H1 (cell line): ENCODE data around the gene BTNL8. TPM values are rescaled to one million over a fixed set of nuclear protein-coding genes. Genes with fewer than 3 reads are reported as not detected.

Source experiments
- CTCF ChIA-PET: fragments of 300-600 bp; sonication (Branson Sonifier 250); formaldehyde crosslinking; loops from one replicate; lab custom pipeline; 2021; ENCODE audit not compliant: partially characterized antibody; lab: Charles Lee
- POLR2A ChIA-PET: fragments of 300-600 bp; sonication (Branson Sonifier 250); formaldehyde crosslinking; loops from one replicate; lab custom pipeline; 2021; ENCODE audit warnings: inconsistent platforms; ENCODE audit not compliant: partially characterized antibody; lab: Charles Lee
- DNase-seq, 2 experiments: peaks; one replicate each; pipeline versions ENCODE4 v3.0.0 to v3.0.0-alpha.2; 2010 to 2022; ENCODE audit warnings: low spot score in 2 of 2, low read depth in 1 of 2, mixed read lengths in 1 of 2
- FAIRE-seq: peaks from 2 replicates; lab custom pipeline; 2011; peaks lifted over from hg19 to GRCh38; lab: Jason Lieb, UNC
- H2AFZ ChIP-seq: 2 replicates; pipeline ENCODE4 v1.8.1; 2012; ENCODE audit warnings: low read length, inconsistent platforms
- H2AK5ac ChIP-seq: 2 replicates; pipeline ENCODE4 v1.6.1; 2013; ENCODE audit warnings: low read depth, low read length
- H2BK120ac ChIP-seq: replicated peaks from 2 replicates; pipeline ENCODE3; 2013; ENCODE audit warnings: low read depth, low read length, inconsistent platforms
- H2BK12ac ChIP-seq: 2 replicates; pipeline ENCODE4 v1.6.1; 2013; ENCODE audit warnings: low read depth, low read length
- H2BK15ac ChIP-seq: 2 replicates; pipeline ENCODE4 v1.6.1; 2013; ENCODE audit warnings: low read length
- H2BK20ac ChIP-seq: 2 replicates; pipeline ENCODE4 v1.6.1; 2013; ENCODE audit warnings: low read length
- H2BK5ac ChIP-seq: 2 replicates; pipeline ENCODE4 v1.6.1; 2013; ENCODE audit warnings: low read depth, low read length
- H3K14ac ChIP-seq: 2 replicates; pipeline ENCODE4 v1.6.1; 2013; ENCODE audit warnings: inconsistent platforms; ENCODE audit not compliant: insufficient read length
- H3K18ac ChIP-seq: 2 replicates; pipeline ENCODE4 v1.6.1; 2013; ENCODE audit warnings: low read length; ENCODE audit errors: extremely low read depth
- H3K23ac ChIP-seq: 2 replicates; pipeline ENCODE4 v1.6.1; 2013; ENCODE audit warnings: inconsistent platforms; ENCODE audit not compliant: insufficient read length
- H3K23me2 ChIP-seq: 2 replicates; pipeline ENCODE4 v1.6.1; 2013; ENCODE audit warnings: low read depth, low read length
- H3K27ac ChIP-seq: 2 replicates; pipeline ENCODE4 v1.6.1; 2011; ENCODE audit warnings: low read depth, low read length, inconsistent platforms
- H3K27me3 ChIP-seq, 4 experiments: replicated peaks in 1 of 4; 1 replicate in 1 of 4; 2 replicates in 3 of 4; pipeline versions ENCODE4 v1.6.1 to v1.8.1; 2011 to 2013; ENCODE audit warnings: low read length in 3 of 4, mild to moderate bottlenecking in 3 of 4, inconsistent platforms in 2 of 4, mixed read lengths in 2 of 4, moderate library complexity in 1 of 4; ENCODE audit not compliant: control insufficient read depth in 3 of 4, insufficient read depth in 3 of 4; ENCODE audit errors: extremely low read depth in 1 of 4
- H3K36me3 ChIP-seq, 4 experiments: 2 replicates each; pipeline versions ENCODE4 v1.6.1 to v1.8.1; 2011 to 2013; ENCODE audit warnings: mild to moderate bottlenecking in 4 of 4, low read length in 3 of 4, moderate library complexity in 2 of 4, control low read depth in 1 of 4, inconsistent platforms in 1 of 4; ENCODE audit not compliant: insufficient read depth in 4 of 4, control insufficient read depth in 2 of 4
- H3K4ac ChIP-seq: replicated peaks from 2 replicates; pipeline ENCODE3; 2013; ENCODE audit warnings: low read length, low read depth, mixed read lengths, inconsistent platforms; ENCODE audit not compliant: insufficient read length
- H3K4me1 ChIP-seq, 4 experiments: replicated peaks in 1 of 4; 1 replicate in 1 of 4; 2 replicates in 3 of 4; pipeline versions ENCODE4 v1.6.1 to v1.8.1; 2011 to 2013; ENCODE audit warnings: low read length in 3 of 4, inconsistent platforms in 2 of 4, mixed read lengths in 1 of 4; ENCODE audit not compliant: insufficient read depth in 4 of 4, control insufficient read depth in 3 of 4
- H3K4me2 ChIP-seq, 2 experiments: 2 replicates each; pipeline versions ENCODE4 v1.6.1 to v1.8.1; 2011 to 2013; ENCODE audit warnings: low read depth in 2 of 2, low read length in 2 of 2, control low read depth in 1 of 2, inconsistent platforms in 1 of 2, mild to moderate bottlenecking in 1 of 2; ENCODE audit not compliant: insufficient read depth in 1 of 2
- H3K4me3 ChIP-seq, 4 experiments: fragments of 200-600, 300-600 bp in 1 of 4; sonication (generic), shearing (Covaris generic), sonication (Bioruptor Twin) in 1 of 4; 2 replicates each; pipeline versions ENCODE4 v1.5.1 to v1.8.1; 2011 to 2016; ENCODE audit warnings: low read length in 4 of 4, low read depth in 3 of 4, control low read depth in 2 of 4, inconsistent platforms in 2 of 4, mild to moderate bottlenecking in 2 of 4, mixed read lengths in 1 of 4, moderate library complexity in 1 of 4; ENCODE audit not compliant: insufficient read depth in 2 of 4; ENCODE audit errors: extremely low read depth in 1 of 4
- H3K56ac ChIP-seq: replicated peaks from 2 replicates; pipeline ENCODE3; 2013; ENCODE audit warnings: low read depth, mild to moderate bottlenecking, mixed read lengths, low read length, inconsistent platforms; ENCODE audit not compliant: insufficient read length
- H3K79me1 ChIP-seq: 2 replicates; pipeline ENCODE4 v1.6.1; 2013; ENCODE audit warnings: low read depth, low read length, control low read depth
- H3K79me2 ChIP-seq, 2 experiments: 2 replicates each; pipeline versions ENCODE4 v1.6.1 to v1.8.1; 2012 to 2013; ENCODE audit warnings: low read length in 2 of 2, mild to moderate bottlenecking in 2 of 2, inconsistent platforms in 1 of 2; ENCODE audit not compliant: insufficient read depth in 2 of 2, control insufficient read depth in 1 of 2
- H3K9ac ChIP-seq, 4 experiments: replicated peaks in 1 of 4; 1 replicate in 1 of 4; 2 replicates in 3 of 4; pipeline versions ENCODE4 v1.6.1 to v1.8.1; 2011 to 2013; ENCODE audit warnings: low read depth in 3 of 4, low read length in 3 of 4, control low read depth in 2 of 4, mild to moderate bottlenecking in 2 of 4, moderate library complexity in 2 of 4, inconsistent platforms in 1 of 4; ENCODE audit errors: extremely low read depth in 1 of 4
- H3K9me3 ChIP-seq, 2 experiments: 2 replicates each; pipeline versions ENCODE4 v1.6.1 to v1.8.1; 2012 to 2013; ENCODE audit warnings: mild to moderate bottlenecking in 2 of 2, moderate library complexity in 2 of 2, control low read depth in 1 of 2, inconsistent platforms in 1 of 2, low read depth in 1 of 2, low read length in 1 of 2, mixed read lengths in 1 of 2; ENCODE audit not compliant: insufficient read depth in 2 of 2
- H4K20me1 ChIP-seq, 2 experiments: replicated peaks in 1 of 2; 2 replicates each; pipeline versions ENCODE3 to v1.8.1; 2011 to 2013; ENCODE audit warnings: inconsistent platforms in 2 of 2, low read length in 2 of 2, mild to moderate bottlenecking in 1 of 2; ENCODE audit not compliant: insufficient read depth in 2 of 2, control insufficient read depth in 1 of 2
- H4K5ac ChIP-seq: 2 replicates; pipeline ENCODE4 v1.6.1; 2013; ENCODE audit warnings: low read length, low read depth, mixed read lengths, inconsistent platforms; ENCODE audit not compliant: insufficient read length
- H4K8ac ChIP-seq: 2 replicates; pipeline ENCODE4 v1.8.0; 2013; ENCODE audit warnings: mild to moderate bottlenecking, moderate library complexity, low read length, inconsistent platforms; ENCODE audit not compliant: insufficient read depth; ENCODE audit errors: extremely low read depth
- H4K91ac ChIP-seq: replicated peaks from 2 replicates; pipeline ENCODE3; 2013; ENCODE audit warnings: low read length, mixed read lengths, inconsistent platforms; ENCODE audit not compliant: insufficient read length
- CTCF ChIP-seq, 3 experiments: IDR thresholded peaks; 1 replicate in 2 of 3; 2 replicates in 1 of 3; pipeline versions ENCODE4 v1.5.1 to v1.6.1; 2011; ENCODE audit warnings: low read length in 3 of 3, mild to moderate bottlenecking in 3 of 3, inconsistent platforms in 2 of 3, low read depth in 1 of 3, moderate library complexity in 1 of 3; ENCODE audit not compliant: insufficient read depth in 1 of 3; ENCODE audit errors: control extremely low read depth in 1 of 3
- GTF2F1 ChIP-seq: IDR thresholded peaks from 2 replicates; pipeline ENCODE4 v1.6.1; 2012; ENCODE audit warnings: low read depth, low read length, improper control_type of control experiment, borderline replicate concordance
- RAD21 ChIP-seq, 2 experiments: IDR thresholded peaks in 1 of 2; conservative IDR thresholded peaks in 1 of 2; 2 replicates each; pipeline ENCODE4 v1.6.1; 2011; ENCODE audit warnings: low read depth in 2 of 2, low read length in 2 of 2, improper control_type of control experiment in 1 of 2, inconsistent platforms in 1 of 2, mild to moderate bottlenecking in 1 of 2, moderate library complexity in 1 of 2
- WGBS, 2 experiments: shearing (Covaris generic) in 1 of 2; methylation state at CpG; one replicate each; pipeline versions ENCODE4 v1.1.6 to v1.1.7; 2013 to 2015; ENCODE audit warnings: low lambda C conversion rate in 2 of 2, mixed read lengths in 2 of 2, inconsistent platforms in 1 of 2, low coverage in 1 of 2, missing lambda C conversion rate in 1 of 2; ENCODE audit not compliant: insufficient replicate concordance in 2 of 2, insufficient coverage in 1 of 2, insufficient read length in 1 of 2; ENCODE audit errors: extremely low coverage in 1 of 2, missing lambda C conversion rate in 1 of 2; 5-methylcytosine and 5-hydroxymethylcytosine counted together
- polyA plus RNA-seq, 7 experiments: library from polyadenylated mRNA; depleted of rRNA in 3 of 7; stranded (reverse) in 5 of 7; unstranded in 2 of 7; fragments of >200 nt in 5 of 7; fragments of 200-250 nt in 2 of 7; gene quantifications; 1 replicate in 5 of 7; 2 replicates in 1 of 7; 4 replicates in 1 of 7; pipeline versions ENCODE4 v1.2.1 to v1.2.3, GENCODE V29; 2011 to 2013; ENCODE audit warnings: missing spikeins in 2 of 7, mixed read lengths in 2 of 7
- total RNA-seq: library from RNA; stranded (reverse); fragmentation: NEBNext Ultra II Directional; extraction: Animal tissue kit (Norgen Biotek cat#: 25700); gene quantifications from 2 replicates; pipeline ENCODE4 v1.2.1, GENCODE V29; 2021

The BTNL8 gene
- total and polyA plus RNA-seq, 2 of the 8 experiments (the other 6 are each of a cell fraction or from before 2014, with no cell fraction given), result 0.32 to 0.48 TPM

GRCh38 chr5:180868960-180869359 is 30.0 kb upstream of the BTNL8 start:
- no peak overlapping the region for H3K27ac ChIP-seq
- no peak overlapping the region for H2AFZ ChIP-seq
- ChIA-PET POLR2A (no interaction called here), CTCF (interaction anchor here (0.5 to 3.6 kb wide), 29 partner anchors 8 to 320 kb away, joined by 3 to 14 read pairs (median 3); partner anchors contain the start of genes BTNL9 and ZFP62)
- no peak overlapping the region for H2BK15ac ChIP-seq
- H4K20me1 ChIP-seq, result no peaks in the 10 kb centered on the region
- H4K5ac ChIP-seq, result no peak overlapping the region
- peak in 1 of 2 experiments; percentile 93 for DNase-seq
- H3K9ac ChIP-seq, result no peak overlapping the region
- H3K4me2 ChIP-seq, result no peak overlapping the region
- H3K79me1 ChIP-seq, result no peaks in the 10 kb centered on the region
- H3K27me3 ChIP-seq, result no peaks in the 10 kb centered on the region
- no peak overlapping the region for H3K56ac ChIP-seq
- no peak overlapping the region for H3K4ac ChIP-seq
- H3K4me3 ChIP-seq, result no peak overlapping the region
- TF ChIP-seq CTCF (IDR thresholded peaks at IDR 0.05; ENCODE audit: control extremely low read depth in 1 of 3, insufficient read depth in 1 of 3, low read depth in 1 of 3, low read length in 3 of 3), result peak; percentile 59 to 89 (median 86)
- TF ChIP-seq GTF2F1, result no peak
- peak; percentile 93 for TF ChIP-seq RAD21 (IDR thresholded peaks at IDR 0.05 in 1 of 2, conservative IDR thresholded peaks at IDR 0.05 in 1 of 2; ENCODE audit: low read depth in 2 of 2, low read length in 2 of 2)
- FAIRE-seq, result peak; percentile 13
- H3K14ac ChIP-seq, result no peak overlapping the region
- H3K79me2 ChIP-seq, result no peaks in the 10 kb centered on the region
- H4K8ac ChIP-seq, result no peak overlapping the region
- no peaks in the 10 kb centered on the region for H3K9me3 ChIP-seq
- H3K18ac ChIP-seq, result no peak overlapping the region
- no peak overlapping the region for H2AK5ac ChIP-seq
- H2BK5ac ChIP-seq, result no peak overlapping the region
- H3K23ac ChIP-seq, result no peak overlapping the region
- no peak overlapping the region for H2BK12ac ChIP-seq
- H4K91ac ChIP-seq, result no peak overlapping the region
- H2BK120ac ChIP-seq, result no peak overlapping the region
- no peaks in the 10 kb centered on the region; a peak in 1 of 7 replicates for H3K4me1 ChIP-seq
- no peaks in the 10 kb centered on the region for H3K36me3 ChIP-seq
- no peak overlapping the region for H2BK20ac ChIP-seq
- no peaks in the 10 kb centered on the region for H3K23me2 ChIP-seq
- 2% methylated on average over 3 of the region's 3 CpGs; no CpG with 5 or more reads in 1 of the 2 experiments for WGBS, 2 experiments
